Neuronal stem cell (in vitro differentiated cells): ENCODE data around the gene AP1M2.
"Not testable (repeated sequence)": the region's sequence is repeated elsewhere in the genome, so short reads cannot be mapped to it uniquely, and the experiment has no call there.

Source experiments
- DNase-seq: peaks from one replicate; pipeline ENCODE4 v3.0.0-alpha.2; 2013; ENCODE audit warnings: low spot score
- H2AFZ ChIP-seq: one replicate; pipeline ENCODE4 v1.6.1; 2013; ENCODE audit warnings: mild to moderate bottlenecking, low read length, inconsistent platforms
- H2AK5ac ChIP-seq: 2 replicates; pipeline ENCODE4 v1.6.1; 2013; ENCODE audit warnings: low read depth, mild to moderate bottlenecking, inconsistent platforms, low read length, moderate library complexity, mixed read lengths
- H2BK120ac ChIP-seq: 2 replicates; pipeline ENCODE4 v1.6.1; 2013; ENCODE audit warnings: low read depth, mild to moderate bottlenecking, inconsistent platforms, low read length, moderate library complexity, mixed read lengths
- H2BK12ac ChIP-seq: one replicate; pipeline ENCODE4 v1.6.1; 2013; ENCODE audit warnings: low read length, inconsistent platforms
- H2BK15ac ChIP-seq: 2 replicates; pipeline ENCODE4 v1.6.1; 2013; ENCODE audit warnings: mild to moderate bottlenecking, low read length, inconsistent platforms, mixed read lengths
- H2BK5ac ChIP-seq: one replicate; pipeline ENCODE4 v1.6.1; 2013; ENCODE audit warnings: inconsistent platforms, mild to moderate bottlenecking, low read length, moderate library complexity
- H3K14ac ChIP-seq: one replicate; pipeline ENCODE4 v1.6.1; 2013; ENCODE audit warnings: low read length, inconsistent platforms
- H3K18ac ChIP-seq: 2 replicates; pipeline ENCODE4 v1.6.1; 2013; ENCODE audit warnings: low read length, inconsistent platforms
- H3K23ac ChIP-seq: 2 replicates; pipeline ENCODE4 v1.6.1; 2013; ENCODE audit warnings: low read depth, mild to moderate bottlenecking, mixed read lengths, low read length, inconsistent platforms; ENCODE audit not compliant: poor library complexity
- H3K27ac ChIP-seq: replicated peaks from 3 replicates; pipeline ENCODE4 v1.5.1; 2013; ENCODE audit warnings: low read length, inconsistent platforms
- H3K27me3 ChIP-seq, 3 experiments: 2 replicates each; pipeline ENCODE4 v1.6.1; 2013; ENCODE audit warnings: low read length in 3 of 3, mild to moderate bottlenecking in 2 of 3, inconsistent platforms in 1 of 3, low read depth in 1 of 3, mixed read lengths in 1 of 3, moderate library complexity in 1 of 3; ENCODE audit not compliant: control insufficient read depth in 3 of 3, insufficient read depth in 3 of 3
- H3K36me3 ChIP-seq, 2 donors: replicated peaks in 1 of 2; 2 replicates each; pipeline ENCODE4 v1.6.1; 2013; ENCODE audit warnings: low read length in 2 of 2; ENCODE audit not compliant: control insufficient read depth in 2 of 2, insufficient read depth in 2 of 2
- H3K4ac ChIP-seq: 2 replicates; pipeline ENCODE4 v1.6.1; 2013; ENCODE audit warnings: inconsistent platforms, mild to moderate bottlenecking, low read length, moderate library complexity
- H3K4me1 ChIP-seq, 2 donors: 1 replicate in 1 of 2; 2 replicates in 1 of 2; pipeline ENCODE4 v1.6.1; 2013; ENCODE audit warnings: low read length in 2 of 2, low read depth in 1 of 2; ENCODE audit not compliant: control insufficient read depth in 2 of 2, insufficient read depth in 1 of 2
- H3K4me2 ChIP-seq: one replicate; pipeline ENCODE4 v1.6.1; 2013; ENCODE audit warnings: mild to moderate bottlenecking, low read length, inconsistent platforms; ENCODE audit not compliant: insufficient read depth, poor library complexity, severe bottlenecking
- H3K4me3 ChIP-seq, 2 donors: 2 replicates each; pipeline ENCODE4 v1.5.1; 2013; ENCODE audit warnings: low read length in 2 of 2, mild to moderate bottlenecking in 2 of 2, inconsistent platforms in 1 of 2, moderate library complexity in 1 of 2
- H3K79me1 ChIP-seq: one replicate; pipeline ENCODE4 v1.6.1; 2013; ENCODE audit warnings: low read depth, mild to moderate bottlenecking, inconsistent platforms, low read length, moderate library complexity
- H3K9ac ChIP-seq: one replicate; pipeline ENCODE4 v1.6.1; 2013; ENCODE audit warnings: mild to moderate bottlenecking, low read depth, low read length, inconsistent platforms; ENCODE audit not compliant: poor library complexity
- H3K9me3 ChIP-seq, 2 donors: replicated peaks in 1 of 2; 2 replicates each; pipeline versions ENCODE3 to v1.6.1; 2013; ENCODE audit warnings: low read length in 2 of 2, mild to moderate bottlenecking in 2 of 2, inconsistent platforms in 1 of 2, low read depth in 1 of 2, mixed read lengths in 1 of 2, moderate library complexity in 1 of 2; ENCODE audit not compliant: control insufficient read depth in 2 of 2, insufficient read depth in 1 of 2
- H4K8ac ChIP-seq: one replicate; pipeline ENCODE4 v1.6.1; 2013; ENCODE audit warnings: low read depth, mild to moderate bottlenecking, inconsistent platforms, low read length, moderate library complexity
- H4K91ac ChIP-seq: one replicate; pipeline ENCODE4 v1.6.1; 2013; ENCODE audit warnings: low read length, low read depth, mild to moderate bottlenecking, inconsistent platforms; ENCODE audit not compliant: poor library complexity
- WGBS, 2 donors: extraction: QIAGEN DNeasy Blood & Tissue Kit; methylation state at CpG; one replicate each; pipeline ENCODE4 v1.1.7; 2013; ENCODE audit warnings: missing lambda C conversion rate in 2 of 2, mixed read lengths in 1 of 2; ENCODE audit not compliant: insufficient read length in 2 of 2, insufficient replicate concordance in 1 of 2; ENCODE audit errors: extremely low coverage in 2 of 2; 5-methylcytosine and 5-hydroxymethylcytosine counted together

AP1M2 gene

GRCh38 chr19:10544242-10544752, 42.8 kb downstream of the AP1M2 start:
- no peak overlapping the region for H3K4ac ChIP-seq
- no peak overlapping the region for H3K14ac ChIP-seq
- H3K4me3 ChIP-seq: peak overlapping the region; percentile 88 to 95
- no peak overlapping the region for H4K91ac ChIP-seq
- H4K8ac ChIP-seq: no peak overlapping the region
- no peaks in the 10 kb centered on the region for H3K27me3 ChIP-seq
- H2BK120ac ChIP-seq: peak overlapping the region; percentile 61
- no peak overlapping the region for H2BK5ac ChIP-seq
- no peak overlapping the region for H3K27ac ChIP-seq
- peak overlapping the region; percentile 4 for H2AK5ac ChIP-seq
- peak overlapping the region; percentile 90 for H3K18ac ChIP-seq
- H3K36me3 ChIP-seq: peaks cover 10 to 23% of the 10 kb centered on the region in 2 donors
- no peak overlapping the region for H2BK12ac ChIP-seq
- DNase-seq: no peak
- peaks cover 4 to 7% of the 10 kb centered on the region in 2 donors for H3K4me1 ChIP-seq
- peak overlapping the region; percentile 80 for H3K9ac ChIP-seq
- H3K79me1 ChIP-seq: peaks cover 10% of the 10 kb centered on the region
- no CpG with 5 or more reads among the region's 22 CpGs for WGBS, 2 donors
- H2BK15ac ChIP-seq: no peak overlapping the region
- H2AFZ ChIP-seq: peak overlapping the region; percentile 99
- peak overlapping the region; percentile 83 for H3K4me2 ChIP-seq
- H3K9me3 ChIP-seq: no peaks in the 10 kb centered on the region
- H3K23ac ChIP-seq: peak overlapping the region; percentile 91

DNA sequence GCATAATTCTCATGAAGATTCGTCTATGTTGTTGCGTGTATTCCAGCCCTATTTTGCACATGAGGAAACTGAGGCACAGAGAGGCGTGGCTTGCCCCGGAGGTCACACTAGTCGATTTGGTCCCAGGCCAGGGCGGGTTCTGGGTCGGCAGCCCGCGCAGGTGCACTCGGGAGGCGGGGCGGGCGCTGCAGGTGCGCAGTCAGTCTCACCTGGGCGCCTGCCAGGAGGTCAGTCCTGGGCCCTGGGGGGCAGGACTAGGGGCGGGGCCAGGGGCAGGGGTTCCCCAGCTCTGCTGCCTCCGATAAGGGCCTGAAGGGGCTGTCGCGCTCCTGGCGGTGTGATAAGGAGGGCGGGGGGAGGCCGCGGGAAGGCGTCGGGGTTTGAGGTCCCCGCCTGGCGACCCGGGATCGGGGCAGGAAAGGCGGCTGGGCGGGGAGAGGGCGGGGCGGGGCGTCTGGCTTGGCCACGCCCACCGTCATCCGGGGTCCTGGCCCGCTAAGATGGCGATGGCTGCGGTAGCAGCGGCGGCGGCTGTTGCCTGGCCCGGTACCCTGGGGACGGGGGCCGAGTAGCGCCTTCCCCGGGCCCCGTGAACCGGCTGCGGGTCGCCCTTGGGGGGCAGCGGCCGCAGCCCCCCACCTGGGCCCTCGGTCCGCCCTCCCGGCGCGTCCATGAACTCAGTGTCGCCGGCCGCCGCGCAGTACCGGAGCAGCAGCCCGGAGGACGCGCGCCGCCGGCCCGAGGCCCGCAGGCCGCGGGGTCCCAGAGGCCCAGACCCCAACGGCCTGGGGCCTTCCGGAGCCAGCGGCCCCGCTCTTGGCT, 43.5 kb downstream of the AP1M2 start, which contains the start of gene ATG4D:
ATG4D (plus strand) TSS at position 485 of the 822 bp plus-strand sequence; CDS start at position 672, 187 bp downstream.
- Histone ChIP-seq H4K8ac (no peak within 1 kb of the TSS), H2BK12ac (no peak within 1 kb of the TSS), H3K27ac (no peak within 1 kb of the TSS), H2AK5ac (peak within 1 kb of the TSS; percentile 4), H3K4ac (no peak within 1 kb of the TSS), H3K9ac (peak within 1 kb of the TSS; percentile 80), H3K14ac (no peak within 1 kb of the TSS), H3K4me3 (peak within 1 kb of the TSS; percentile 88 to 95), H4K91ac (no peak within 1 kb of the TSS), H3K79me1 (peaks cover 8% of the 10 kb centered on the region), H3K18ac (peak within 1 kb of the TSS; percentile 90), H3K9me3 (no peaks in the 10 kb centered on the region), H3K27me3 (peaks cover 0 to 2% (median 0%) of the 10 kb centered on the region in 3 experiments), H2AFZ (peak within 1 kb of the TSS; percentile 99), H3K4me2 (peak within 1 kb of the TSS; percentile 83), H2BK5ac (no peak within 1 kb of the TSS), H2BK15ac (peak within 1 kb of the TSS; percentile 66), H2BK120ac (peak within 1 kb of the TSS; percentile 61), H3K36me3 (peaks cover 8 to 17% of the 10 kb centered on the region in 2 donors), H3K23ac (peak within 1 kb of the TSS; percentile 91), H3K4me1 (peaks cover 4 to 7% of the 10 kb centered on the region in 2 donors)
- no CpG with 5 or more reads among the region's 79 CpGs for WGBS, 2 donors
- DNase-seq: peak; percentile 81

DNA sequence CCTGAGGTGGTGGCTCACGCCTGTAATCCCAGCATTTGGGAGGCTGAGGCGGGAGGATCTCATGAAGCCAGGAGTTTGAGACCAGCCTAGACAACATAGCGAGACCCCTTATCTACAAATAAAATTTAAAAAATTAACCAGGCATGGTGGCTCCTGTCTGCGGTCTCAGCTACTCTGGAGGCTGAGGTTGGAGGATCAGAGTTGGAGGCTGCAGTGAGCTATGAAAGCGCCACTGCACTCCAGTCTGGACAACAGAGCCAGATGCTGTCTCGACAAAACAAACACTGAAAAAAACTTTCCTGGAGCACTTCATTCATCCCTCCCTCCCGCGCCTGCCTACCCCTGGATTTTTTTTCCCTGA, 44.1 kb downstream of the AP1M2 start:
- no peak for DNase-seq
- Histone ChIP-seq H3K27me3 (peaks cover 0 to 6% (median 0%) of the 10 kb centered on the region in 3 experiments), H3K23ac (no peak overlapping the region), H3K4me2 (peak overlapping the region; percentile 79), H3K4me1 (peaks cover 4 to 7% of the 10 kb centered on the region in 2 donors), H3K27ac (no peak overlapping the region), H2BK12ac (no peak overlapping the region), H3K9ac (no peak overlapping the region), H3K4me3 (peak overlapping the region; percentile 88 to 95), H3K36me3 (peaks cover 4 to 12% of the 10 kb centered on the region in 2 donors), H3K9me3 (no peaks in the 10 kb centered on the region), H2AFZ (peak overlapping the region; percentile 99), H2BK15ac (peak overlapping the region; percentile 66), H3K4ac (no peak overlapping the region), H3K14ac (no peak overlapping the region), H2BK120ac (no peak overlapping the region), H2AK5ac (no peak overlapping the region), H4K8ac (no peak overlapping the region), H3K18ac (no peak overlapping the region), H4K91ac (no peak overlapping the region), H2BK5ac (no peak overlapping the region), H3K79me1 (peaks cover 8% of the 10 kb centered on the region)
- no CpG with 5 or more reads among the region's 8 CpGs for whole genome bisulfite sequencing, 2 donors

GRCh38 chr19:10539016-10539415, 48.1 kb downstream of the AP1M2 start:
- not testable (repeated sequence) for H2AFZ ChIP-seq, H2AK5ac ChIP-seq, H3K79me1 ChIP-seq, H3K4me3 ChIP-seq, H3K4me2 ChIP-seq, H3K36me3 ChIP-seq, H3K4me1 ChIP-seq, H2BK15ac ChIP-seq, H3K23ac ChIP-seq, H3K27ac ChIP-seq, H3K9me3 ChIP-seq, DNase-seq, H2BK12ac ChIP-seq, H3K4ac ChIP-seq, H4K8ac ChIP-seq, H2BK120ac ChIP-seq, H4K91ac ChIP-seq, H2BK5ac ChIP-seq, H3K9ac ChIP-seq
- H3K27me3 ChIP-seq: peaks cover 0 to 16% (median 0%) of the 10 kb centered on the region in 3 experiments
- peak overlapping the region; percentile 64 for H3K18ac ChIP-seq
- no CpG with 5 or more reads among the region's 9 CpGs for WGBS, 2 donors
- H3K14ac ChIP-seq: peak overlapping the region; percentile 38
